HL-60 (cell line): Measurements from ENCODE around the gene EFCAB6.

Experiments
- DNase-seq, 2 experiments: peaks; one replicate each; pipeline ENCODE4 v3.0.0-alpha.2; 2010 to 2020; ENCODE audit warnings: low read depth in 1 of 2, low spot score in 1 of 2
- H3K27ac ChIP-seq: fragments of 250-450 bp; sonication (Bioruptor Pico); replicated peaks from 2 replicates; pipeline ENCODE4 v1.5.1; 2020; ENCODE audit warnings: mild to moderate bottlenecking, moderate library complexity
- H3K27me3 ChIP-seq: fragments of 250-450 bp; sonication (Bioruptor Pico); 2 replicates; pipeline ENCODE4 v1.5.1; 2021; ENCODE audit warnings: mild to moderate bottlenecking, moderate library complexity; ENCODE audit not compliant: insufficient read depth, poor library complexity, severe bottlenecking
- H3K4me3 ChIP-seq: replicated peaks from 2 replicates; pipeline ENCODE4 v1.5.1; 2011; ENCODE audit warnings: mild to moderate bottlenecking, control low read depth, low read length; ENCODE audit not compliant: insufficient read depth
- CTCF ChIP-seq: IDR thresholded peaks from one replicate; pipeline ENCODE4 v1.5.1; 2011; ENCODE audit warnings: low read length, control low read depth, inconsistent platforms; ENCODE audit not compliant: insufficient read depth
- GABPA ChIP-seq: IDR thresholded peaks from 2 replicates; pipeline ENCODE4 v1.6.1; 2012; ENCODE audit warnings: low read depth
- POLR2AphosphoS5 ChIP-seq: IDR thresholded peaks from 2 replicates; pipeline ENCODE4 v1.6.1; 2012; ENCODE audit warnings: low read depth
- SPI1 ChIP-seq: IDR thresholded peaks from 2 replicates; pipeline ENCODE4 v1.6.1; 2012; ENCODE audit warnings: low read depth, mild to moderate bottlenecking, borderline replicate concordance
- TF ChIP-seq, protein P1 (sequence below): IDR thresholded peaks from 2 replicates; pipeline ENCODE4 v1.6.1; 2012; ENCODE audit warnings: low read depth; ENCODE audit not compliant: insufficient replicate concordance

Gene EFCAB6

DNA sequence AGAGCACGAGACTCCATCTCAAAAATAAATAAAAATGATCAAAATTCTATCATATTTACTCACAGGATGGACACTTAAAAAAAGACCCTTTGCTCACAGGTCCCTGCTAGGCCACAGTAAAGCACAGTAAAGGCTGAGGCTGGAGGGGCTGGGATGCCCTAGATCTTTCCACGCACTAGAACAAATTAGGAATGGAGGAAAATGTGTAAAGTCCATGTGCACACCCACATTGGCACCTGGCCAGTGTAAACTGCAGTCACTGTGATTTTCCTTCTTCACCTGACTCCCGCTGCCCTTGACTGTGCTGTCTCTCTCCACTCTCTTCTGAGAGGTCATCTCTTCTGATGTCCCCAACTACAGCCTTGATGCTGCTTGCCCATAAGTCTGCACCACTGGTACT is 195.5 kb downstream of the EFCAB6 start:
- no peak for TF ChIP-seq SPI1
- H3K27ac ChIP-seq = no peak overlapping the region
- H3K4me3 ChIP-seq = no peak overlapping the region
- no peaks in the 10 kb centered on the region for H3K27me3 ChIP-seq
- DNase-seq = no peak

DNA sequence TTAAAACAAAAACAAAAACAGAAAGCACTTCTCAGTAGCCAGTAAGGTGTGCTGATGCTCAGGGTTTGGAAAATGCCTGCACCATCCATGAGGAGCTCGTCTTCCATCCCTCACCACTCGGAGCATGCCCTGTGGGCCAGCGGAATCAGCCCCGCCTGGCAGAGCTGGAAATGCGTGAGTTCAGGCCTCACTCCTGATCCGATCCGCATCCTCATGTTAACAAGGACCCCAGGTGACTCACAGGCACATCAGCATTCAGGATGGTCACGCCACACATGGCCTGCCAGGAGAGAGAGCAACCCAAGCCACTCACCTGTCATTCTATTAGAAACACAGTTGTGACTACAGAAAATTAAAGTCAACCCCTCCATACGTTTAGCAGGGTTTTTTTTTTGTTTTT is 211.8 kb downstream of the EFCAB6 start:
- DNase-seq = no peak
- TF ChIP-seq GABPA (no peak), SPI1 (no peak), CTCF (no peak), POLR2AphosphoS5 (no peak)
- TF ChIP-seq, protein P1, sequence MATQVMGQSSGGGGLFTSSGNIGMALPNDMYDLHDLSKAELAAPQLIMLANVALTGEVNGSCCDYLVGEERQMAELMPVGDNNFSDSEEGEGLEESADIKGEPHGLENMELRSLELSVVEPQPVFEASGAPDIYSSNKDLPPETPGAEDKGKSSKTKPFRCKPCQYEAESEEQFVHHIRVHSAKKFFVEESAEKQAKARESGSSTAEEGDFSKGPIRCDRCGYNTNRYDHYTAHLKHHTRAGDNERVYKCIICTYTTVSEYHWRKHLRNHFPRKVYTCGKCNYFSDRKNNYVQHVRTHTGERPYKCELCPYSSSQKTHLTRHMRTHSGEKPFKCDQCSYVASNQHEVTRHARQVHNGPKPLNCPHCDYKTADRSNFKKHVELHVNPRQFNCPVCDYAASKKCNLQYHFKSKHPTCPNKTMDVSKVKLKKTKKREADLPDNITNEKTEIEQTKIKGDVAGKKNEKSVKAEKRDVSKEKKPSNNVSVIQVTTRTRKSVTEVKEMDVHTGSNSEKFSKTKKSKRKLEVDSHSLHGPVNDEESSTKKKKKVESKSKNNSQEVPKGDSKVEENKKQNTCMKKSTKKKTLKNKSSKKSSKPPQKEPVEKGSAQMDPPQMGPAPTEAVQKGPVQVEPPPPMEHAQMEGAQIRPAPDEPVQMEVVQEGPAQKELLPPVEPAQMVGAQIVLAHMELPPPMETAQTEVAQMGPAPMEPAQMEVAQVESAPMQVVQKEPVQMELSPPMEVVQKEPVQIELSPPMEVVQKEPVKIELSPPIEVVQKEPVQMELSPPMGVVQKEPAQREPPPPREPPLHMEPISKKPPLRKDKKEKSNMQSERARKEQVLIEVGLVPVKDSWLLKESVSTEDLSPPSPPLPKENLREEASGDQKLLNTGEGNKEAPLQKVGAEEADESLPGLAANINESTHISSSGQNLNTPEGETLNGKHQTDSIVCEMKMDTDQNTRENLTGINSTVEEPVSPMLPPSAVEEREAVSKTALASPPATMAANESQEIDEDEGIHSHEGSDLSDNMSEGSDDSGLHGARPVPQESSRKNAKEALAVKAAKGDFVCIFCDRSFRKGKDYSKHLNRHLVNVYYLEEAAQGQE = no peak
- Histone ChIP-seq H3K4me3 (no peak overlapping the region), H3K27me3 (peaks cover 3% of the 10 kb centered on the region), H3K27ac (no peak overlapping the region)

GRCh38 chr22:43592476-43592875 is 219.6 kb downstream of the EFCAB6 start:
- no peak for DNase-seq
- Histone ChIP-seq H3K27me3 (peaks cover 1% of the 10 kb centered on the region), H3K4me3 (no peak overlapping the region), H3K27ac (no peak overlapping the region)
- no peak for TF ChIP-seq POLR2AphosphoS5
- no peak for TF ChIP-seq GABPA
- TF ChIP-seq, protein P1 = no peak
- TF ChIP-seq CTCF = no peak
- TF ChIP-seq SPI1 = no peak

DNA sequence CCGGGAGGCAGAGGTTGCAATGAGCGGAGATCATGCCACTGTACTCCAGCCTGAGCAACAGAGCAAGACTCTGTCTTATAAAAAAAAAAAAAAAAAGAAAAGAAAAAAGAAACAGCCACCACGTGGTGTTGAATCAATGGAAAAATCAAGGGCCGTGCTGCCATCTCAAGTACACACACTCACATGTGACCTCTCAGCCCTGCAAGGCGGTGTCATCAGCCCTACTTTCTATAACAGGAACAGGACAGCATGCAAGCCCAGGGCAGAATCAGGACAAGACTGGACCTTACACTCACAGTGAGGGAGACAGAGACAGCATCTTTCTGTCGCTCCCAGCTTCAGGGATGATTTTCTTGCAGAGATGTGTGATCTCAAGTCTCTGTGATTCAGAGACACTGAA is 220.7 kb downstream of the EFCAB6 start:
- DNase-seq = no peak
- H3K4me3 ChIP-seq = no peak overlapping the region
- no peak overlapping the region for H3K27ac ChIP-seq
- no peaks in the 10 kb centered on the region for H3K27me3 ChIP-seq
- TF ChIP-seq POLR2AphosphoS5 = no peak
- no peak for TF ChIP-seq SPI1
- no peak for TF ChIP-seq GABPA
- TF ChIP-seq CTCF = no peak
- TF ChIP-seq, protein P1 = no peak
